NOMO-1 (cell line): ENCODE results near the gene ARHGEF12.

ENCODE experiments used
- DNase-seq, 2 experiments: peaks; one replicate each; lab custom pipeline; 2025; ENCODE audit not compliant: unreplicated experiment in 2 of 2; lab: John Stamatoyannopoulos, UW

Gene ARHGEF12

GRCh38 chr11:120339394-120339890 is 3.2 kb downstream of the ARHGEF12 start:
- no peak for DNase-seq

- DNase-seq, result no peak
These were observed 4.3 kb downstream of the ARHGEF12 start for GRCh38 chr11:120340529-120340928.

- DNase-seq, result no peak
These were observed 6.0 kb downstream of the ARHGEF12 start for GRCh38 chr11:120342226-120342625.

- no peak for DNase-seq
These were observed 6.5 kb downstream of the ARHGEF12 start for GRCh38 chr11:120342678-120343077.

- DNase-seq, result no peak
These were observed 7.2 kb downstream of the ARHGEF12 start for GRCh38 chr11:120343429-120343828.

- DNase-seq, result peak; percentile 72 to 85
These were observed 8.2 kb downstream of the ARHGEF12 start for GRCh38 chr11:120344302-120345004.

GRCh38 chr11:120346233-120346632 is 10.0 kb downstream of the ARHGEF12 start:
- DNase-seq, result no peak

- DNase-seq, result no peak
These were observed 14.4 kb downstream of the ARHGEF12 start for GRCh38 chr11:120350637-120351036.

GRCh38 chr11:120352405-120352804 is 16.2 kb downstream of the ARHGEF12 start:
- DNase-seq, result no peak

GRCh38 chr11:120354068-120354467 is 17.9 kb downstream of the ARHGEF12 start:
- no peak for DNase-seq

- DNase-seq, result no peak
These were observed 18.6 kb downstream of the ARHGEF12 start for GRCh38 chr11:120354779-120355178.

- DNase-seq, result no peak
These were observed 21.4 kb downstream of the ARHGEF12 start for GRCh38 chr11:120357620-120358019.

GRCh38 chr11:120358729-120359128 is 22.5 kb downstream of the ARHGEF12 start:
- DNase-seq, result no peak

GRCh38 chr11:120363436-120363835 is 27.2 kb downstream of the ARHGEF12 start:
- DNase-seq, result no peak

GRCh38 chr11:120365512-120365911 is 29.3 kb downstream of the ARHGEF12 start:
- no peak for DNase-seq

GRCh38 chr11:120372296-120372695 is 36.1 kb downstream of the ARHGEF12 start:
- no peak for DNase-seq

GRCh38 chr11:120375076-120375475 is 38.9 kb downstream of the ARHGEF12 start:
- DNase-seq, result no peak

GRCh38 chr11:120376547-120377182 is 40.5 kb downstream of the ARHGEF12 start:
- no peak for DNase-seq

- DNase-seq, result no peak
These were observed 42.3 kb downstream of the ARHGEF12 start for GRCh38 chr11:120378474-120378873.

GRCh38 chr11:120381401-120381800 is 45.2 kb downstream of the ARHGEF12 start:
- no peak for DNase-seq

GRCh38 chr11:120383518-120384155 is 47.4 kb downstream of the ARHGEF12 start:
- no peak for DNase-seq

GRCh38 chr11:120384476-120384875 is 48.3 kb downstream of the ARHGEF12 start:
- no peak for DNase-seq
